H1 (cell line): ENCODE results near the gene PLEKHH3. TPM values are rescaled to one million over a fixed set of nuclear protein-coding genes. Genes with fewer than 3 reads are reported as not detected.

Experiments used
- CTCF ChIA-PET: fragments of 300-600 bp; sonication (Branson Sonifier 250); formaldehyde crosslinking; loops from one replicate; lab custom pipeline; 2021; ENCODE audit not compliant: partially characterized antibody; lab: Charles Lee
- POLR2A ChIA-PET: fragments of 300-600 bp; sonication (Branson Sonifier 250); formaldehyde crosslinking; loops from one replicate; lab custom pipeline; 2021; ENCODE audit warnings: inconsistent platforms; ENCODE audit not compliant: partially characterized antibody; lab: Charles Lee
- DNase-seq, 2 experiments: peaks; one replicate each; pipeline versions ENCODE4 v3.0.0 to v3.0.0-alpha.2; 2010 to 2022; ENCODE audit warnings: low spot score in 2 of 2, low read depth in 1 of 2, mixed read lengths in 1 of 2
- FAIRE-seq: peaks from 2 replicates; lab custom pipeline; 2011; peaks lifted over from hg19 to GRCh38; lab: Jason Lieb, UNC
- H2AFZ ChIP-seq: 2 replicates; pipeline ENCODE4 v1.8.1; 2012; ENCODE audit warnings: low read length, inconsistent platforms
- H2AK5ac ChIP-seq: 2 replicates; pipeline ENCODE4 v1.6.1; 2013; ENCODE audit warnings: low read depth, low read length
- H2BK120ac ChIP-seq: replicated peaks from 2 replicates; pipeline ENCODE3; 2013; ENCODE audit warnings: low read depth, low read length, inconsistent platforms
- H2BK12ac ChIP-seq: 2 replicates; pipeline ENCODE4 v1.6.1; 2013; ENCODE audit warnings: low read depth, low read length
- H2BK15ac ChIP-seq: 2 replicates; pipeline ENCODE4 v1.6.1; 2013; ENCODE audit warnings: low read length
- H2BK20ac ChIP-seq: 2 replicates; pipeline ENCODE4 v1.6.1; 2013; ENCODE audit warnings: low read length
- H2BK5ac ChIP-seq: 2 replicates; pipeline ENCODE4 v1.6.1; 2013; ENCODE audit warnings: low read depth, low read length
- H3K14ac ChIP-seq: 2 replicates; pipeline ENCODE4 v1.6.1; 2013; ENCODE audit warnings: inconsistent platforms; ENCODE audit not compliant: insufficient read length
- H3K18ac ChIP-seq: 2 replicates; pipeline ENCODE4 v1.6.1; 2013; ENCODE audit warnings: low read length; ENCODE audit errors: extremely low read depth
- H3K23ac ChIP-seq: 2 replicates; pipeline ENCODE4 v1.6.1; 2013; ENCODE audit warnings: inconsistent platforms; ENCODE audit not compliant: insufficient read length
- H3K23me2 ChIP-seq: 2 replicates; pipeline ENCODE4 v1.6.1; 2013; ENCODE audit warnings: low read depth, low read length
- H3K27ac ChIP-seq: 2 replicates; pipeline ENCODE4 v1.6.1; 2011; ENCODE audit warnings: low read depth, low read length, inconsistent platforms
- H3K27me3 ChIP-seq, 4 experiments: replicated peaks in 1 of 4; 1 replicate in 1 of 4; 2 replicates in 3 of 4; pipeline versions ENCODE4 v1.6.1 to v1.8.1; 2011 to 2013; ENCODE audit warnings: low read length in 3 of 4, mild to moderate bottlenecking in 3 of 4, inconsistent platforms in 2 of 4, mixed read lengths in 2 of 4, moderate library complexity in 1 of 4; ENCODE audit not compliant: control insufficient read depth in 3 of 4, insufficient read depth in 3 of 4; ENCODE audit errors: extremely low read depth in 1 of 4
- H3K36me3 ChIP-seq, 4 experiments: 2 replicates each; pipeline versions ENCODE4 v1.6.1 to v1.8.1; 2011 to 2013; ENCODE audit warnings: mild to moderate bottlenecking in 4 of 4, low read length in 3 of 4, moderate library complexity in 2 of 4, control low read depth in 1 of 4, inconsistent platforms in 1 of 4; ENCODE audit not compliant: insufficient read depth in 4 of 4, control insufficient read depth in 2 of 4
- H3K4ac ChIP-seq: replicated peaks from 2 replicates; pipeline ENCODE3; 2013; ENCODE audit warnings: low read length, low read depth, mixed read lengths, inconsistent platforms; ENCODE audit not compliant: insufficient read length
- H3K4me1 ChIP-seq, 4 experiments: replicated peaks in 1 of 4; 1 replicate in 1 of 4; 2 replicates in 3 of 4; pipeline versions ENCODE4 v1.6.1 to v1.8.1; 2011 to 2013; ENCODE audit warnings: low read length in 3 of 4, inconsistent platforms in 2 of 4, mixed read lengths in 1 of 4; ENCODE audit not compliant: insufficient read depth in 4 of 4, control insufficient read depth in 3 of 4
- H3K4me2 ChIP-seq, 2 experiments: 2 replicates each; pipeline versions ENCODE4 v1.6.1 to v1.8.1; 2011 to 2013; ENCODE audit warnings: low read depth in 2 of 2, low read length in 2 of 2, control low read depth in 1 of 2, inconsistent platforms in 1 of 2, mild to moderate bottlenecking in 1 of 2; ENCODE audit not compliant: insufficient read depth in 1 of 2
- H3K4me3 ChIP-seq, 4 experiments: fragments of 200-600, 300-600 bp in 1 of 4; sonication (generic), shearing (Covaris generic), sonication (Bioruptor Twin) in 1 of 4; 2 replicates each; pipeline versions ENCODE4 v1.5.1 to v1.8.1; 2011 to 2016; ENCODE audit warnings: low read length in 4 of 4, low read depth in 3 of 4, control low read depth in 2 of 4, inconsistent platforms in 2 of 4, mild to moderate bottlenecking in 2 of 4, mixed read lengths in 1 of 4, moderate library complexity in 1 of 4; ENCODE audit not compliant: insufficient read depth in 2 of 4; ENCODE audit errors: extremely low read depth in 1 of 4
- H3K56ac ChIP-seq: replicated peaks from 2 replicates; pipeline ENCODE3; 2013; ENCODE audit warnings: low read depth, mild to moderate bottlenecking, mixed read lengths, low read length, inconsistent platforms; ENCODE audit not compliant: insufficient read length
- H3K79me1 ChIP-seq: 2 replicates; pipeline ENCODE4 v1.6.1; 2013; ENCODE audit warnings: low read depth, low read length, control low read depth
- H3K79me2 ChIP-seq, 2 experiments: 2 replicates each; pipeline versions ENCODE4 v1.6.1 to v1.8.1; 2012 to 2013; ENCODE audit warnings: low read length in 2 of 2, mild to moderate bottlenecking in 2 of 2, inconsistent platforms in 1 of 2; ENCODE audit not compliant: insufficient read depth in 2 of 2, control insufficient read depth in 1 of 2
- H3K9ac ChIP-seq, 4 experiments: replicated peaks in 1 of 4; 1 replicate in 1 of 4; 2 replicates in 3 of 4; pipeline versions ENCODE4 v1.6.1 to v1.8.1; 2011 to 2013; ENCODE audit warnings: low read depth in 3 of 4, low read length in 3 of 4, control low read depth in 2 of 4, mild to moderate bottlenecking in 2 of 4, moderate library complexity in 2 of 4, inconsistent platforms in 1 of 4; ENCODE audit errors: extremely low read depth in 1 of 4
- H3K9me3 ChIP-seq, 2 experiments: 2 replicates each; pipeline versions ENCODE4 v1.6.1 to v1.8.1; 2012 to 2013; ENCODE audit warnings: mild to moderate bottlenecking in 2 of 2, moderate library complexity in 2 of 2, control low read depth in 1 of 2, inconsistent platforms in 1 of 2, low read depth in 1 of 2, low read length in 1 of 2, mixed read lengths in 1 of 2; ENCODE audit not compliant: insufficient read depth in 2 of 2
- H4K20me1 ChIP-seq, 2 experiments: replicated peaks in 1 of 2; 2 replicates each; pipeline versions ENCODE3 to v1.8.1; 2011 to 2013; ENCODE audit warnings: inconsistent platforms in 2 of 2, low read length in 2 of 2, mild to moderate bottlenecking in 1 of 2; ENCODE audit not compliant: insufficient read depth in 2 of 2, control insufficient read depth in 1 of 2
- H4K5ac ChIP-seq: 2 replicates; pipeline ENCODE4 v1.6.1; 2013; ENCODE audit warnings: low read length, low read depth, mixed read lengths, inconsistent platforms; ENCODE audit not compliant: insufficient read length
- H4K8ac ChIP-seq: 2 replicates; pipeline ENCODE4 v1.8.0; 2013; ENCODE audit warnings: mild to moderate bottlenecking, moderate library complexity, low read length, inconsistent platforms; ENCODE audit not compliant: insufficient read depth; ENCODE audit errors: extremely low read depth
- H4K91ac ChIP-seq: replicated peaks from 2 replicates; pipeline ENCODE3; 2013; ENCODE audit warnings: low read length, mixed read lengths, inconsistent platforms; ENCODE audit not compliant: insufficient read length
- CEBPB ChIP-seq: IDR thresholded peaks from 2 replicates; pipeline ENCODE4 v1.6.1; 2012; ENCODE audit warnings: low read depth, low read length
- GABPA ChIP-seq: IDR thresholded peaks from 2 replicates; pipeline ENCODE4 v1.6.1; 2011; ENCODE audit warnings: mild to moderate bottlenecking, low read length, moderate library complexity, borderline replicate concordance; ENCODE audit not compliant: insufficient read depth
- WGBS, 2 experiments: shearing (Covaris generic) in 1 of 2; methylation state at CpG; one replicate each; pipeline versions ENCODE4 v1.1.6 to v1.1.7; 2013 to 2015; ENCODE audit warnings: low lambda C conversion rate in 2 of 2, mixed read lengths in 2 of 2, inconsistent platforms in 1 of 2, low coverage in 1 of 2, missing lambda C conversion rate in 1 of 2; ENCODE audit not compliant: insufficient replicate concordance in 2 of 2, insufficient coverage in 1 of 2, insufficient read length in 1 of 2; ENCODE audit errors: extremely low coverage in 1 of 2, missing lambda C conversion rate in 1 of 2; 5-methylcytosine and 5-hydroxymethylcytosine counted together
- polyA plus RNA-seq, 7 experiments: library from polyadenylated mRNA; depleted of rRNA in 3 of 7; stranded (reverse) in 5 of 7; unstranded in 2 of 7; fragments of >200 nt in 5 of 7; fragments of 200-250 nt in 2 of 7; gene quantifications; 1 replicate in 5 of 7; 2 replicates in 1 of 7; 4 replicates in 1 of 7; pipeline versions ENCODE4 v1.2.1 to v1.2.3, GENCODE V29; 2011 to 2013; ENCODE audit warnings: missing spikeins in 2 of 7, mixed read lengths in 2 of 7
- total RNA-seq: library from RNA; stranded (reverse); fragmentation: NEBNext Ultra II Directional; extraction: Animal tissue kit (Norgen Biotek cat#: 25700); gene quantifications from 2 replicates; pipeline ENCODE4 v1.2.1, GENCODE V29; 2021

PLEKHH3 gene
- total and polyA plus RNA-seq, 2 of the 8 experiments (the other 6 are each of a cell fraction or from before 2014, with no cell fraction given) = 11.1 to 13.5 TPM

GRCh38 chr17:42725143-42725542 is 48.3 kb upstream of the PLEKHH3 start:
- H3K14ac ChIP-seq = no peak overlapping the region
- no peak overlapping the region for H2BK15ac ChIP-seq
- ChIA-PET POLR2A (interaction anchor here (0.8 to 1.4 kb wide), 2 partner anchors 11 to 14 kb away, joined by 3 to 5 read pairs; no protein-coding TSS in a partner anchor), CTCF (interaction anchor here (0.5 to 4.1 kb wide), 5 partner anchors 31 to 140 kb away, joined by 3 to 26 read pairs (median 3); no protein-coding TSS in a partner anchor)
- H3K4me1 ChIP-seq = no peaks in the 10 kb centered on the region
- H2BK5ac ChIP-seq = no peak overlapping the region
- H2AK5ac ChIP-seq = no peak overlapping the region
- no peak overlapping the region for H3K4me3 ChIP-seq
- H2BK20ac ChIP-seq = no peak overlapping the region
- H4K5ac ChIP-seq = no peak overlapping the region
- no peaks in the 10 kb centered on the region for H3K79me1 ChIP-seq
- no peaks in the 10 kb centered on the region for H3K23me2 ChIP-seq
- H4K91ac ChIP-seq = no peak overlapping the region
- DNase-seq (no peak), FAIRE-seq (no peak)
- no peak overlapping the region for H3K4me2 ChIP-seq
- H2BK120ac ChIP-seq = no peak overlapping the region
- TF ChIP-seq CEBPB (peak; percentile 50; the same call in 1 of the 2 replicates), GABPA (no peak)
- H3K4ac ChIP-seq = no peak overlapping the region
- H3K56ac ChIP-seq = no peak overlapping the region
- no peak overlapping the region for H4K8ac ChIP-seq
- H3K23ac ChIP-seq = no peak overlapping the region
- no peak overlapping the region for H3K18ac ChIP-seq
- 88% methylated on average over 6 of the region's 6 CpGs; no CpG with 5 or more reads in 1 of the 2 experiments for WGBS, 2 experiments
- no peak overlapping the region for H2AFZ ChIP-seq
- H3K27ac ChIP-seq = no peak overlapping the region
- no peak overlapping the region for H2BK12ac ChIP-seq
- H3K79me2 ChIP-seq = no peaks in the 10 kb centered on the region
- H4K20me1 ChIP-seq = peaks cover 0 to under 1% of the 10 kb centered on the region in 2 experiments
- H3K9me3 ChIP-seq = no peaks in the 10 kb centered on the region
- H3K27me3 ChIP-seq = no peaks in the 10 kb centered on the region
- H3K9ac ChIP-seq = no peak overlapping the region
- H3K36me3 ChIP-seq = peaks cover 2 to 31% (median 9%) of the 10 kb centered on the region in 4 experiments; a peak in 7 of 8 replicates
